KOPT-K1 (cell line): ENCODE results near the gene DNAH8.

Source experiments
- H3K27ac ChIP-seq: fragments of 200-600 bp; sonication (generic); 2 replicates; pipeline ENCODE4 v1.5.1; 2016; ENCODE audit warnings: antibody characterized with exemption, mild to moderate bottlenecking, low read depth, low read length; ENCODE audit not compliant: poor library complexity, severe bottlenecking
- H3K36me3 ChIP-seq: fragments of 200-600 bp; sonication (generic); 2 replicates; pipeline ENCODE4 v1.5.1; 2017; ENCODE audit warnings: antibody characterized with exemption, mild to moderate bottlenecking, low read length, moderate library complexity; ENCODE audit not compliant: insufficient read depth
- H3K9me3 ChIP-seq: fragments of 200-600 bp; sonication (generic); 2 replicates; pipeline ENCODE4 v1.5.1; 2017; ENCODE audit warnings: antibody characterized with exemption, low read length, mild to moderate bottlenecking; ENCODE audit not compliant: insufficient read depth, poor library complexity, severe bottlenecking

The DNAH8 gene

GRCh38 chr6:39059496-39060310, 344.6 kb downstream of the DNAH8 start:
- no peaks in the 10 kb centered on the region for H3K36me3 ChIP-seq
- no peak overlapping the region for H3K27ac ChIP-seq

GRCh38 chr6:39060467-39061160, 345.5 kb downstream of the DNAH8 start:
- no peak overlapping the region for H3K27ac ChIP-seq
- no peaks in the 10 kb centered on the region for H3K36me3 ChIP-seq
- no peaks in the 10 kb centered on the region for H3K9me3 ChIP-seq

More at GRCh38 chr6:39059496-39060310, 344.6 kb downstream of the DNAH8 start:
- no peaks in the 10 kb centered on the region for H3K9me3 ChIP-seq

- H3K27ac ChIP-seq: no peak overlapping the region
- no peaks in the 10 kb centered on the region for H3K36me3 ChIP-seq
- no peaks in the 10 kb centered on the region for H3K9me3 ChIP-seq
These were observed 346.1 kb downstream of the DNAH8 start for GRCh38 chr6:39061182-39061581.

- Histone ChIP-seq H3K27ac (no peak overlapping the region), H3K36me3 (no peaks in the 10 kb centered on the region), H3K9me3 (no peaks in the 10 kb centered on the region)
These were observed 346.5 kb downstream of the DNAH8 start for GRCh38 chr6:39061588-39061987.

GRCh38 chr6:39062014-39062740, 347.1 kb downstream of the DNAH8 start:
- Histone ChIP-seq H3K36me3 (no peaks in the 10 kb centered on the region), H3K9me3 (no peaks in the 10 kb centered on the region), H3K27ac (no peak overlapping the region)

- Histone ChIP-seq H3K36me3 (no peaks in the 10 kb centered on the region), H3K9me3 (no peaks in the 10 kb centered on the region), H3K27ac (no peak overlapping the region)
These were observed 348.4 kb downstream of the DNAH8 start for GRCh38 chr6:39063526-39063925.

- Histone ChIP-seq H3K9me3 (no peaks in the 10 kb centered on the region), H3K36me3 (no peaks in the 10 kb centered on the region), H3K27ac (no peak overlapping the region)
These were observed 350.4 kb downstream of the DNAH8 start for GRCh38 chr6:39065561-39065960.

- H3K27ac ChIP-seq: no peak overlapping the region
These were observed 353.3 kb downstream of the DNAH8 start for GRCh38 chr6:39068391-39068790.

GRCh38 chr6:39072830-39073229, 357.7 kb downstream of the DNAH8 start:
- Histone ChIP-seq H3K27ac (no peak overlapping the region), H3K9me3 (no peaks in the 10 kb centered on the region), H3K36me3 (no peaks in the 10 kb centered on the region)

More at GRCh38 chr6:39068391-39068790, 353.3 kb downstream of the DNAH8 start:
- Histone ChIP-seq H3K9me3 (no peaks in the 10 kb centered on the region), H3K36me3 (no peaks in the 10 kb centered on the region)

- Histone ChIP-seq H3K9me3 (no peaks in the 10 kb centered on the region), H3K36me3 (no peaks in the 10 kb centered on the region), H3K27ac (no peak overlapping the region)
These were observed 358.6 kb downstream of the DNAH8 start for GRCh38 chr6:39073471-39074355.

- Histone ChIP-seq H3K9me3 (no peaks in the 10 kb centered on the region), H3K27ac (no peak overlapping the region), H3K36me3 (no peaks in the 10 kb centered on the region)
These were observed 359.4 kb downstream of the DNAH8 start for GRCh38 chr6:39074486-39074885.

GRCh38 chr6:39075010-39075686, 360.0 kb downstream of the DNAH8 start:
- no peak overlapping the region for H3K27ac ChIP-seq
- H3K9me3 ChIP-seq: no peaks in the 10 kb centered on the region
- no peaks in the 10 kb centered on the region for H3K36me3 ChIP-seq

- H3K36me3 ChIP-seq: no peaks in the 10 kb centered on the region
- no peak overlapping the region for H3K27ac ChIP-seq
- no peaks in the 10 kb centered on the region for H3K9me3 ChIP-seq
These were observed 360.9 kb downstream of the DNAH8 start for GRCh38 chr6:39075807-39076622.
